GM12874 (cell line): ENCODE data around the gene ZYX.

Source experiments
- CTCF ChIP-seq: IDR thresholded peaks from 2 replicates; pipeline ENCODE4 v1.5.1; 2011; ENCODE audit warnings: low read depth, mild to moderate bottlenecking, control low read depth, low read length, moderate library complexity; ENCODE audit not compliant: insufficient read depth

ZYX gene

GRCh38 chr7:143419880-143420279 lies 38.7 kb downstream of the ZYX start:
- TF ChIP-seq CTCF: no peak

GRCh38 chr7:143422033-143422432 lies 40.9 kb downstream of the ZYX start:
- no peak for TF ChIP-seq CTCF

GRCh38 chr7:143426479-143427142 lies 45.5 kb downstream of the ZYX start:
- no peak for TF ChIP-seq CTCF

- no peak for TF ChIP-seq CTCF
Measured at GRCh38 chr7:143429770-143430698, 48.9 kb downstream of the ZYX start.

- no peak for TF ChIP-seq CTCF
Measured at GRCh38 chr7:143431109-143431508, 50.0 kb downstream of the ZYX start.

GRCh38 chr7:143433759-143434158 lies 52.6 kb downstream of the ZYX start:
- no peak for TF ChIP-seq CTCF

- TF ChIP-seq CTCF: no peak
Measured at GRCh38 chr7:143434660-143435059, 53.5 kb downstream of the ZYX start.
